OCI-LY7 (cell line): ENCODE results near the gene HAND2. TPM values are rescaled to one million over a fixed set of nuclear protein-coding genes. Genes with fewer than 3 reads are reported as not detected.

ENCODE experiments used
- BruUV-seq: library from RNA; stranded (reverse); fragments of 400-500 nt; replicated peaks from 2 replicates; lab custom pipeline; 2021; lab: Mats Ljungman, UMichigan
- CTCF ChIA-PET: fragments of 300-600 bp; sonication (Branson Sonifier 250); formaldehyde crosslinking; loops from one replicate; lab custom pipeline; 2022; ENCODE audit warnings: antibody characterized with exemption; ENCODE audit not compliant: unreplicated experiment; lab: Charles Lee
- POLR2A ChIA-PET: fragments of 300-600 bp; sonication (Branson Sonifier 250); formaldehyde crosslinking; loops from one replicate; lab custom pipeline; 2022; ENCODE audit warnings: antibody characterized with exemption; lab: Charles Lee
- DNase-seq: peaks from one replicate; pipeline ENCODE4 v3.0.0-alpha.2; 2015; ENCODE audit warnings: low spot score
- H2AFZ ChIP-seq: fragments of 200-600 bp; sonication (generic), shearing (Covaris generic); 2 replicates; pipeline ENCODE4 v1.6.1; 2014; ENCODE audit warnings: mild to moderate bottlenecking, antibody characterized with exemption, low read length, moderate library complexity
- H3K27ac ChIP-seq: fragments of 200-600 bp; sonication (generic); 2 replicates; pipeline ENCODE4 v1.5.1; 2014; ENCODE audit warnings: mixed run types, low read depth, mild to moderate bottlenecking, moderate library complexity, low read length, inconsistent platforms; ENCODE audit not compliant: poor library complexity, severe bottlenecking
- H3K36me3 ChIP-seq: fragments of 200-600 bp; sonication (generic); 2 replicates; pipeline ENCODE4 v1.6.1; 2014; ENCODE audit warnings: mild to moderate bottlenecking, antibody characterized with exemption, low read length, moderate library complexity, mixed read lengths; ENCODE audit not compliant: insufficient read depth
- H3K4me1 ChIP-seq: fragments of 200-600 bp; sonication (generic); 2 replicates; pipeline ENCODE4 v1.5.1; 2014; ENCODE audit warnings: mild to moderate bottlenecking, low read length; ENCODE audit not compliant: insufficient read depth, poor library complexity, severe bottlenecking
- H3K4me2 ChIP-seq: fragments of 200-600 bp; sonication (generic); 2 replicates; pipeline ENCODE4 v1.6.1; 2014; ENCODE audit warnings: mild to moderate bottlenecking, low read length
- H3K4me3 ChIP-seq: fragments of 200-600 bp; sonication (generic); 2 replicates; pipeline ENCODE4 v1.5.1; 2014; ENCODE audit warnings: mild to moderate bottlenecking, low read depth, low read length; ENCODE audit not compliant: poor library complexity, severe bottlenecking
- H3K79me2 ChIP-seq: fragments of 200-600 bp; sonication (generic); 2 replicates; pipeline ENCODE4 v1.6.1; 2016; ENCODE audit warnings: low read depth, mild to moderate bottlenecking, low read length, moderate library complexity, mixed read lengths; ENCODE audit not compliant: insufficient read depth
- H3K9me2 ChIP-seq: fragments of 200-600 bp; sonication (generic); 2 replicates; pipeline ENCODE4 v1.6.1; 2016; ENCODE audit warnings: mild to moderate bottlenecking, low read length, mixed read lengths; ENCODE audit not compliant: insufficient read depth
- H3K9me3 ChIP-seq: fragments of 200-600 bp; sonication (generic); 2 replicates; pipeline ENCODE4 v1.6.1; 2014; ENCODE audit warnings: mild to moderate bottlenecking, mixed run types, low read length, mixed read lengths
- H4K20me1 ChIP-seq: fragments of 200-600 bp; sonication (generic); 2 replicates; pipeline ENCODE4 v1.6.1; 2014; ENCODE audit warnings: mild to moderate bottlenecking, antibody characterized with exemption, low read length, moderate library complexity, mixed read lengths; ENCODE audit not compliant: insufficient read depth
- CTCF ChIP-seq: fragments of 200-600 bp; sonication (generic); conservative IDR thresholded peaks from 2 replicates; pipeline ENCODE4 v1.5.1; 2014; ENCODE audit warnings: mild to moderate bottlenecking, antibody characterized with exemption, low read length, moderate library complexity, mixed read lengths
- EZH2phosphoT487 ChIP-seq: fragments of 200-600 bp; sonication (generic); IDR thresholded peaks from 2 replicates; pipeline ENCODE4 v1.6.1; 2018; ENCODE audit warnings: low read depth, borderline replicate concordance, mild to moderate bottlenecking, mixed run types, antibody characterized with exemption, low read length, moderate library complexity, mixed read lengths
- intact Hi-C: fragments of 100-400 bp; cut with micrococcal nuclease; formaldehyde crosslinking; loops from one replicate; pipeline ENCODE4 v1.10.0; 2022; ENCODE audit not compliant: unreplicated experiment
- total RNA-seq, 2 experiments: library from RNA; depleted of rRNA in 1 of 2; stranded (reverse); fragments of >200 nt in 1 of 2; shearing (Covaris generic) in 1 of 2; gene quantifications; 2 replicates each; pipeline ENCODE4 v1.2.3, GENCODE V29; 2014 to 2022

HAND2 gene
- total RNA-seq, 2 experiments from 2014 or later, result not detected

- POLR2A ChIA-PET, result no interaction called here
- H2AFZ ChIP-seq, result no peak overlapping the region
- BruUV-seq, result no TSS peak
Observed at GRCh38 chr4:173577963-173578362, 47.9 kb upstream of the HAND2 start.

GRCh38 chr4:173575482-173576152 lies 45.6 kb upstream of the HAND2 start:
- H3K4me2 ChIP-seq, result no peak overlapping the region
- no TSS peak for BruUV-seq
- POLR2A ChIA-PET, result interaction anchor here (0.5 kb wide), 1 partner anchor 520 kb away, joined by 3 read pairs; no protein-coding TSS in a partner anchor
- no peaks in the 10 kb centered on the region for H3K4me1 ChIP-seq
- H2AFZ ChIP-seq, result no peak overlapping the region
- no peak overlapping the region for H3K27ac ChIP-seq
- DNase-seq, result no peak
- intact Hi-C loops, result no loop called here
- H3K79me2 ChIP-seq, result no peaks in the 10 kb centered on the region
- CTCF ChIA-PET, result no interaction called here
- no peak overlapping the region for H3K4me3 ChIP-seq
- no peaks in the 10 kb centered on the region for H3K9me2 ChIP-seq
- H3K9me3 ChIP-seq, result no peaks in the 10 kb centered on the region
- no peak for TF ChIP-seq CTCF
- TF ChIP-seq EZH2phosphoT487, result no peak
- H4K20me1 ChIP-seq, result no peaks in the 10 kb centered on the region
- H3K36me3 ChIP-seq, result no peaks in the 10 kb centered on the region

More at GRCh38 chr4:173577963-173578362, 47.9 kb upstream of the HAND2 start:
- no peak overlapping the region for H3K4me2 ChIP-seq
- no peaks in the 10 kb centered on the region for H4K20me1 ChIP-seq
- H3K4me3 ChIP-seq, result no peak overlapping the region
- H3K36me3 ChIP-seq, result no peaks in the 10 kb centered on the region
- TF ChIP-seq CTCF (no peak), EZH2phosphoT487 (no peak)
- intact Hi-C loops, result no loop called here
- CTCF ChIA-PET, result interaction anchor here (0.5 kb wide), 1 partner anchor 103 kb away, joined by 3 read pairs; no protein-coding TSS in a partner anchor
- no peaks in the 10 kb centered on the region for H3K79me2 ChIP-seq
- no peaks in the 10 kb centered on the region for H3K4me1 ChIP-seq
- no peak overlapping the region for H3K27ac ChIP-seq
- no peaks in the 10 kb centered on the region for H3K9me2 ChIP-seq
- no peaks in the 10 kb centered on the region for H3K9me3 ChIP-seq
- no peak for DNase-seq

- Histone ChIP-seq H2AFZ (no peak overlapping the region), H3K27ac (no peak overlapping the region), H3K4me3 (no peak overlapping the region), H3K4me2 (no peak overlapping the region), H3K9me3 (no peaks in the 10 kb centered on the region), H3K9me2 (no peaks in the 10 kb centered on the region), H3K4me1 (no peaks in the 10 kb centered on the region), H4K20me1 (no peaks in the 10 kb centered on the region), H3K36me3 (no peaks in the 10 kb centered on the region), H3K79me2 (no peaks in the 10 kb centered on the region)
- CTCF ChIA-PET, result no interaction called here
- intact Hi-C loops, result no loop called here
- DNase-seq, result no peak
- POLR2A ChIA-PET, result interaction anchor here (1.2 to 1.5 kb wide), 2 partner anchors 11 to 13 kb away, joined by 3 read pairs; no protein-coding TSS in a partner anchor
- no peak for TF ChIP-seq EZH2phosphoT487
- TF ChIP-seq CTCF, result no peak
- BruUV-seq, result no TSS peak
Observed at GRCh38 chr4:173573725-173574124, 43.7 kb upstream of the HAND2 start.
